GM19023 (cell line): ENCODE results near the gene DUT.

Experiments used
- ATAC-seq: cut with Tn5 transposase; IDR thresholded peaks from one replicate; pipeline ENCODE4 v1.9.1; 2021; ENCODE audit warnings: mild to moderate bottlenecking, moderate library complexity; ENCODE audit not compliant: unreplicated experiment

Gene DUT

DNA sequence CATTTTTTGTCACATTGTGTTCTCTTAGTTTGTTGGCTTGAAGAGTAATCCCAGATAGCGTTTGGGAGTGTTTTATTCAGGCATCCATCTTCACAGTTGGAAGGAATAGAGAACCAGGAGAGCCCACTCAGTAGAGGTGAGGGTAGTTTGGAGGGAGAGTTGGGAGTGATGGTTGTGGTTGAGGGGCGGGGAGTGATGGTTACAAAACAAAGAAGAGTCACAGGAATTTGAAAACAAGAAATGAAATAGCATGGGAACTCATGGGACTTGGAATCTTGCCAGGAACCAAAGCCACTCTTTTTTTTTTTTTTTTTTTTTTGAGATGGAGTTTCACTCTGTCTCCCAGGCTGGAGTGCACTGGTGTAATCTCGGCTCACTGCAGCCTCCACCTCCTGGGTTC lies 36.3 kb downstream of the DUT start:
- no peak for ATAC-seq

DNA sequence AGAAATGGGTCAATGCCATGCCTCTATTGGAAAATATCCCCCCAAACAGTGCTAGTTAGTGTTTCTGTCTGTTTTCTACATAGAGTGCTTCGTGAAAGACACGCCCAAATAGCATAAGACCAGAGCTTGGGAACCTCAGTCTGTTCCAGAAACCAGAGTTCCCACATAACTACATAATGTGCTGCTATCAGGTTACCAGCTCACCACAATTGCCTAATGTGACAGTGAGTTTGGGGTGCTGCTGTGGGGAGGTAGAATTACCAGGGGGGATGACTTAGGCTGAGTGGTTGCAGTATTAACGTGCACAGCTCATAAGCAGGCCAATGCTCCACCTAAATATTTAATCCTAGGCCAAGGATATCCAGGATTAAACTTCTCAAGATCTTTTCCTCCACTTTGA lies 39.2 kb downstream of the DUT start:
- no peak for ATAC-seq

DNA sequence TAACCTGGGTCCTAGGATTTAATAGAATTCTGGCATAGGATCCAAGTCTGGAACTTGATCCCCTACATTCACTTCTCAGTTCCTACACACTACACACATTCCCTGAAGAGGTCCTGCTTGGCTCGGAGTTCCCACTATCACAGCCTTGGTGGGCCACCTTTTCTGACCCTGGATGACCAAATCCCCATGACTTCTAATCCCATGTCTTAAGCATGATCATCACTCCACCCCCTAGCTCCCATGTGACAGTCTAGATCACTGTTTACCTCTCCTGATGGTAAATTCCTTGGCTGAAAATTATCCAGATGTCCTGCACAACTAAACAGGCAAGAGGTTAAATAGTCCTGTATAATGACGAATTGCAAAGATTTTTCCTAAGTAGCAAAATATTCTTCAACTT lies 40.3 kb downstream of the DUT start:
- no peak for ATAC-seq

DNA sequence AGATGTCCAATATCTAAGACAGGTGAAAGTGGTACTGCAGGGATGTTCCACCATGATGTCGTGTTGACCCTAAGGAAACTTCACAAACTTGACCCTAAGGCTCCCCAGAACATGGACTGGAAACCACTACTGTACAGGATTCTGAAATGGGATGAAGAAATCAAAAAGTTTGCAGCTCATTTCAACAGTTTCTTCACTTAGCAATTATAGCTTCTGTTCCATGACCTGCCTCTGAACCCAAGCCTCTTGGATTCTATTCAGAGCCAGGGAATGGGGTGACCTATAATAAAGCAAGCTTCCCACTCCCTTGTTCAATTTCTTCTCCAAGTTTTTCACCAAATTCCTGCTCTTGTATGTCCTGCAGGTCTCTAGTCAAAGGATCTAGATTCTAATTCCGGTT lies 40.7 kb downstream of the DUT start:
- ATAC-seq, result no peak

DNA sequence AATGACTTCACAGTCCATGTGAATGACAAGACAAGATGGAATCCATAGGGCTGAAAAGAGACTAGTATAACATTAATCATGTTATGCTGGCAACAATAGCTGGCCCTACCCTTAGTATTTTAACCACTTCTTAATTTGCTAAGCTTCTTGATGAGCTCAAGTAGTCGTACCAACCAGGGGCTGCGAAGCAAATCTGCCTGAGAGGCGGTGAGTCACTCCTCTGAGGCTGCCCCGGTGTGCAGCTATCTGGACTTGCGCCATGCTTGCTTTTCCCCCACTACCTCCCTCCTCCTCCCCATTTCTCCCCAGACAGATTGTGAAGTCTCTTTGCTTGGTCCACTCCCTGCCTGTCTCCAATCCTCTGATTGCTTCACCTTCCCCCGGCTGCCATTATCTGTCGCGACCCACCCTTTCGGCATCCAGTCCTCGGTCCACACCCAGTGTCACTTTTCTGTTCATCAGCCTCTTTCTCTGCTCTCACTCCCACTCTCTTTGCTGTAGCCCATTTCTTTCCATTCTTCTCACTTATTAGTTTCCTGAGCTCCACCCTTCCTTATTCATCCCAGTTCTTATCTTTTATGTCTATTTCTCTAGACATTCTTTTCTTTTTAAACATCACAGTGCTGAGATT lies 42.7 kb downstream of the DUT start:
- no peak for ATAC-seq

DNA sequence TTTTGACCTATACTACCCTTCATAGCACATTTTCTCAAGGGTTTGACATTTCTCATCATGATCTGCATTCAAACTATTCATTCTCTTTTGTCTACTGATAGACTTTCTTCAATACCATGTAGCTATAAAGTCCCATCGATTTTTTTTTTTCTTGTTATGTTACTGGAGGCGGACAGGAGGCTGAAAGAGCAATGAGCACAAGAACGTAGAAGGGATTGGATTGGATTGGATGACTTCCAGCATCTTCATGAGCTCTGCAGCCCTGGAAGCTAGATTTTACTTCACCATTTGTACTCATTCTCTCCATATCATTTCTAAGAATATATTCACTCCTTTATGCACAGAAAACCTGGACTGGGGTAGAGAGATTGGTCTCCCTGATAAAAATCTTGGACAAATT lies 43.2 kb downstream of the DUT start:
- ATAC-seq, result no peak

DNA sequence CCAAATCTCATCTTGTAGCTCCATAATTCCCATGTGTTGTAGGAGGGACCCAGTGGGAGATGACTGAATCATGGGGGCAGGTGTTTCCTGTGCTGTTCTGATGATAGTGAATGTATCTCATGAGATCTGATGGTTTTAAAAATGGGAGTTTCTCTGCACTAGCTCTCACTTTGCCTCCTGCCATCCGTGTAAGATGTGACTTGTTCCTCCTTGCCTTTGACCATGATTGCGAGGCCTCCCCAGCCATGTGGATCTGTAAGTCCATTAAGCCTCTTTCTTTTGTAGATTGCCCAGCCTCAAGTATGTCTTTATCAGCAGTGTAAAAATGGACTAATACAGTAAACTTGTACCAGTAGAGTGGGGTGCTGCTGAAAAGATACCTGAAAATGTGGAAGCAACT lies 44.5 kb downstream of the DUT start:
- no peak for ATAC-seq

DNA sequence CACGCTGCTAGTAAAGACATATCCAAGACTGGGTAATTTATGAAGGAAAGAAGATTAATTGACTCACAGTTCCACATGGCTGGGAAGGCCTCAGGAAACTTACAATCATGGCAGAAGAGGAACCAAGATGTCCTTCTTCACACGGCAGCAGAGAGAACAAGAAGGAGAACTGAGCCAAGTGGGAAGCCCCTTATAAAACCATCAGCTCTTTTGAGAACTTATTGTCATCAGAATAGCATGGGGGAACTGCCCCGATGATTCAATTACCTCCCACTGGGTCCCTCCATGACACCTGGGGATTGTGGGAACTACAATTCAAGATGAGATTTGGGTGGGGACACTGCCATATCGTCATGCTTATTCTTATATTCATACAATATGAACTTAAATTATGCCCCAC lies 49.0 kb downstream of the DUT start:
- no peak for ATAC-seq

DNA sequence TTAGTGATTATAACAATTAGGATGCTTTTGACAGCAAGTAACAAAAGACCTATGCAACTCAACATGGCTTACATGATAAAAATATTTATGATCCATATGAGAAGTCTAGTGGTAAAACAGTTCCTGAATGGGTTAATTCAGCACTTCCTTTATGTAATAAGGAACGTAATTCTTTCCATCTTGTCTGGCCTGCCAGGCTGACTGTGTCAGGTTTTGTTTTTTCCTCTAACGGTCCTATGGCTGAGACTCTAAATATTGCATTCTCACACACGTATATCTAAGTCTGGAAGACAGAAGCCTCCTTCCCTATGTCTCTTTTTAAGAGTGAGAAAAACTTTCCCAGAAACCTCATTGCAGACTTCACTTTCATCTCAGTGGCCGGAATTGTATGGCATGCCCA lies 50.6 kb downstream of the DUT start:
- ATAC-seq, result no peak

DNA sequence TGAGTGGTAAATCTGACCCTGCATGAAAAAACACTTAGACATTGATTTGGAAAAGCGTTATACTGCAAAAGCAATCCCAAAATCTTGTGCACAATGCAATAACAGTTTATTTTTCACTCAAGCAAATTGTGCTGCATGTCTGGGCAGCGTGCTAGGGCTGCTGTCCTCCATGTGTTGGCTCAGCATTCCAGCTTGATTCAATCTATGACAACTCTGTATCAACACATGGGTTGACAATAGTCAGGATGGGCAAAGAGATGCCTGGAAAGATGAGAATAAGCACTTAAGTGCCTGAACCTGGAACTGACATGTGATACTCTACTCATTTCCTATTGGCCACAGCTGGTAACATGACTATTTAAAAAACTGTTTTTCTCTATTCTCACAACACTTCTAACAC lies 51.8 kb downstream of the DUT start:
- no peak for ATAC-seq

DNA sequence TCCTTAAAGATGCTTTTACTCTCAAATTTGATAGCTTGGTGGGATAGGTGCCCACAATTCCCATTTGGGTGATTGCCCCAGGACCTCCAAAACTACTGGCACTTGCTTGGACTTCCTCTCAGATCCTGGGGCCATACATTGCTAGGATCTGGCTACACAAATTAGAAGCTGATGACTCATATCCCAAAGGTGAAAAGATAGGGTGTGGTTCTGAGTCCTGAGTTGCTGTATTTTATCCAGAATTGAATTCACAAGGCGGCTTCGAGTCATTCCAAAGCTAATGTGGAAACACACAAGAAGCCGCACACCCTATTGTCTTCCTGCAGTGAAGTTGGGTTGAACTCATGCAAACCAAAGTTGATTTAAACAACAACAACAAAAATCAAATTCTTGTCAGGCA lies 53.4 kb downstream of the DUT start:
- no peak for ATAC-seq

DNA sequence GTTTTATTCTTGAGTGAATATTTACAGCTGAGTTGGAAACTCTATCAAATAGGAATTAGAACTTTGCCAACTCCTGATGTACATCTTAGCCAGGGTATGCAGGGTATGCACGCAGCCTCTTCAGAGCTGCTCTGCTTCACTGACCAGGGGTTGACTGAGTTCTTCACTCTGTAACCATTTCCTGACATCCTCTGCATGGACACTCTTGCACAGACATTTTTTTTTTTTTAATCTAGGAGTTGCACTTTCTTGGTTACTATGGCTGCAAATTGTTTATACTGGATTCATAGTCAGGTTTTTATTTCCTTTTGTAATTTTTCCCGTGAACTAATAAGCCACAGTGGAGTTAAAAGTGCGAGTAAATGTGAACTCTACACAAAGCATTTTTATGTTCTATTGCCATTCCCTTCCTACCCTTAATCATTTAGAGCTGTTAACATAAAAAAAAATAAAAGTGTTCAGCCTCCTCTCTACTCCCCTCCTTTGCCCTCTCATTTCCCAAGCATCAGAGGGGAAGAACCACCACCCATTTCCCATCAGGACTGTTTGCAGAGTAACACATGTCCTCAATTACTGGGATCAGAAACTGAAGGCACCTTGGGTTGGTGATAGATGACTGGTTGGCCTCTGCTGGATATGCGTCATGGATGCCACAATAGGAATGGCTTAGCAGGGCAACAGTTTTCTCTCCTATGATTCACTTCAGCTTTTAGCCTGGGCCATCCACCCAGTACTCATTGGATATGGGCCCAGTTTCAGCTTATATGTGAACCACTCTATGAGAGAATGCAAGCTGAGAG lies 54.0 kb downstream of the DUT start:
- no peak for ATAC-seq

DNA sequence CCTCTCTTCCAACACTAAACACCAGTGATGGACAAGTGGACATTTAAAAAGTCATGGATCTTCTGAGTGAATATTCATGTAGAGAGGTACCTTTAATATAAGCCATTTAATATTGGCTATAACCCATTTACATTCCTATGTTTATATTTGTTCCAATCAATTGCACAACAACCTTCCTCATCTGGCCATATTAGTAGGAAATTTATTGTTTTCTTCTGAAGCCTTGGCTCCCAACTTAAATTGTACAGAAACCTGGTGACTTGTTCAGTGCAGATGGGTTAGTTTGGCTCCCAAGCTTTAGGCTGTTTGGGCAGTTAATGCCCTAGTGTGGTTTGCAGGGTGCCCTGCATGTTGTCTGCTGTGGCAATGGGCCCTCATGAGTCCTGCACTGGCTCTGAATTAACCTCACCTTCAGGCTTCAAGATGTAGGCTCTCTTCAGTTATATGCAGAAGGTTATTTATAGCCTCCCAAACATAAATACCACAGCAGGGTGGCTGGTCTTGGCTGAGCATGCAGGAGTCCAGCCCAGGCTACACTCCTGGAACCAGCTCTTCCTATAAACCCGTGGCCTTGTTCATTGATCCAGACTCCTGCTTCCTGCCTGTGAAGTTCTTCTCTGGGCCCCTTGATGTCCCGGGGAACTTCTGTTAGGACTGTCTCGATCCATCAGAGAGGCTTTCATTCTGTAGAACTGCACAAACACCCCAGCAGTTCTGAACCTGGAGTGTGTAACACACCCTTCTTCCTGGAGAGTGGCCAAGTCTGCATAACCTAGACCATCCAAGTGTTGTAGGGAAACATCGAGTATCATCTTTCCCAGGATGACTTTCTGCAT lies 57.0 kb downstream of the DUT start:
- no peak for ATAC-seq

DNA sequence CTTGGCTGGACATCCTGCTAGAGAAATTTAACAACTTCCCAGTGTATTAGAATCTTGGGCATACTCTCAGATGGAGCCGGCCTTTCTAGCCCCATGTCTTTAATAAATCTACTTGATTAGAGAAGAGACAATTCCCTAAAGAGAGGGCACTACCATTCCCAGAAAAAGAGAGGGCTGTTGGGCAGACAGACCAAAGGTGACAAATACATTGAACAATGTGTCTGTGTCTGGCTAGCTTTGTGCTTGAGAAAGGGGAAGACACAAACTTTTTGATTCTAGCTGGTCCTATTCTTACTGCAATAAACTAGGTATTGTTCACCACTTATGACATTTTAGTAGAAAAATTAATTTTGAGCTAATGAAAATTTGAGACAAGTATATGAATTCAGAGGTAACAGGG lies 57.7 kb downstream of the DUT start:
- no peak for ATAC-seq

DNA sequence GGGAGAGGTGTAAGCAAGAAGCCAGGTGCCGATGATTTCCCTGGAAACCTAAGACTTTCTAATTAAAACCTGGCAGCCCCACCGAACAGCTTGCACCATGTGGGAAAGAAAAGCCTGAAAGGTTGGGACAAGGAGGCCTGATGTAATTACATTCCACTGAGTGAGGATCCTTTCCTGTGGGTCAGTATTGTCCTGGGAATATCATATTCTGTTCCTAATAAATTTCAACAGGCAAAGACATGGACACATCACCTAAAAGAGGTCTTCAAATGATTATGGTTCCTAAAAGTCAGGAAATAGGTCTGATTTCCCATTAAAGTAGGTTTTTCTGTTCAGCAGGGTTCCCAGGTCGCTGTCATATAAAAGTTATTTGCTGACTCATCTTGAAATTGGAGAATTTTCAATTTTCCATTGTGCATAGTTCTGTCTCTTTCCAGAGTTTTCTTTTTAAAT lies 58.5 kb downstream of the DUT start:
- ATAC-seq, result no peak

DNA sequence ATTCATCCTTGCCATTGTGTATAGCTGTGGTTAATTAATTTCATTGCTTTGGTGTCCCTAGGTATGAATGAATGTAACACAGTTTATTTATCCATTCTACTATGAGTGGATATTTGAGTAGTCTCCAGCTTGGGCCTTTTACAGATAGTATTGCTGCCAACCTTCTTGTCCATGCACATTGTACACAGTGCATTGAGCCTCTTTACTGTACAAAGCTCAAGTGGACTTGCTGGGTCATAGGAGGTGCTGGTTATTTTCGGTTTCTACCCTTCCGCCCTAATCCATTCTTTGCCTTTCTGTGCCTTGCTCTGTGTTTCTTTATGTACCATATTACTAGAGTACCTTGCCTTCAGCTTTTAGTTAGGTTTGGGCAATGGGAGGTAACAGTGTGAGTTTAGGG lies 60.7 kb downstream of the DUT start:
- ATAC-seq, result no peak

DNA sequence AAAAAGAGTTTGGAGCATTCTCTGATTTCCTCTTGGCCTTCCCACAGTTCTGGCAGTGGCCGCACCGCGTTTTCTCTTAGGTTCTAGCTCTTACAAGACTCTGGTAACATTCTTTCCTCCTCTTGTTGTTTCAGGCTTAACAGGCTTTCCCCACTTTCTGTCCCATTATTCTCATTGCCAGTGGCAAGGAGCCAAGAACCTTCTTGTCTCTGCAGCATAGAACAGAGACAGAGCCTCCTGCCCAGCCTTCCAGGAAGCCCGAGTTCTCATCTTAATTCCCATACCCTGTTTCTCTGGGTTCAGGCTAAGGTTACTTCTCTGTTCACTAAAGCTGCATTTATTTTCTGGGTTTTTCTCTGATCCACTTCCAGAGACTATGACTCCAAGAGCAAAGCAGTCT lies 61.1 kb downstream of the DUT start:
- no peak for ATAC-seq
